ENCODE data around the gene KPNA1. TPM values are rescaled to one million over a fixed set of nuclear protein-coding genes. Genes with fewer than 3 reads are reported as not detected.
"Not testable (repeated sequence)": the region's sequence is repeated elsewhere in the genome, so short reads cannot be mapped to it uniquely, and the experiment has no call there.

The KPNA1 gene
- total RNA-seq, 1 experiment from 2014 or later: 47.1 TPM

DNA sequence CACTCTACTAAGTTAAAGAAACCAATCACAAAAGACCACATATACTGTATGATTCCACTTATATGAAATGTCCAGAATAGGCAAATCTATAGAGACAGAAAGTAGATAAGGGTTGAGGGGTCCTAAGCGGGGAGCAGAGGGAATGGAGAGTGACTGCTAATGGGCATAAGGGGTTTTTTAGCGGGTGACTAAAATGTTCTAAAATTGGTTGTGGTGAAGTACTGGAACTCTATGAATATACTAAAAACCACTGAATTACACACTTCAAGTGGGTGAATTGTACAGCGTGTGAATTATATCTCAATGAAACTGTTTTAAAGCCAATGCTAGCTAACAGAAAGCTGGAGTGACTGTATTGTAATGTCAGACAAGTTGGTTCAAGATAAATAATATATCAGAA is 33.3 kb downstream of the KPNA1 start:
- Histone ChIP-seq H3K27ac (no peak overlapping the region), H3K4me1 (replicated peaks) (peaks cover 36% of the 10 kb centered on the region), H3K27me3 (replicated peaks) (no peaks in the 10 kb centered on the region), H3K4me3 (no peak overlapping the region), H3K9me3 (replicated peaks) (no peaks in the 10 kb centered on the region), H3K36me3 (0 out of 2 replicates have a peak, but pooled peaks cover 3% of the 10 kb centered on the region)
- DNase-seq (ENCODE audit: low read depth in 1 of 2, low spot score in 2 of 2): no peak

DNA sequence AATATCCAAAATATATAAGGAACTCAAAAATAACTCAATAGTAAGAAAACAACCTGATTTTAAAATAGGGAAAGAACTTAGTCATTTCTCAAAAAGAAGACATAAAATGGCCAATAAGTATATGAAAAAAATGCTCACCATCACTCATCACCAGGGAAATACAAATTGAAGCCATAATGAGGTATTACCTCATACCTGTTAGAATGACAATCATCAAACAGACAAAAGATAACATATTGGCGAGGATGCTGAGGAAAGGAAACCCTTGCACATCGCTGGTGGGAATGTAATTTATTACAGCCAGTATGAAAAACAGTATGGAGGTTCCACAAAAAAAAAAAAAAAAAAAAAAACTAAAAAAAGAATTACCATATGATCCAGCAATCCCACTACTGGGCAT is 38.2 kb downstream of the KPNA1 start:
- no peaks in the 10 kb centered on the region for H3K27me3 ChIP-seq (replicated peaks)
- H3K27ac ChIP-seq: no peak overlapping the region
- H3K36me3 ChIP-seq: peaks cover 5% of the 10 kb centered on the region; the same call in 1 of the 2 replicates
- no peak for DNase-seq (ENCODE audit: low read depth in 1 of 2, low spot score in 2 of 2)
- H3K4me1 ChIP-seq (replicated peaks): 0 out of 2 replicates have a peak, but pooled peaks cover 1% of the 10 kb centered on the region
- H3K9me3 ChIP-seq (replicated peaks): no peaks in the 10 kb centered on the region
- H3K4me3 ChIP-seq: no peak overlapping the region

DNA sequence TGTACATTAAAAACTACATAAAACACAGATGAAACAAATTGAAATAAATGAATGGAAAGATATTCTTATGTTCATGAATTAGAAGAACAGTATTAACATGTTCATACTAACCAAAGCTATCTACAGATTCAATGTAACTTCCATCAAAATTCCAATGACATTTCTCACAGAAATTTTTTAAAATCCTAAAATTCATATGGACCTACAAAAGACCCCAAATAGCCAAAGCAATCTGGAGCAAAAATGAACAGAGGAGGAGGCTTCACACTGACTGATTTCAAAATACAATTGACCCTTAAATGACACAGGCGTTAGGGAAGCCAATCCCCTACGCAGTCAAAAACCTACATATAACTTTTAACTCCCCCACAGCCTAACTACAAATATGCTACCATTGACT is 39.4 kb downstream of the KPNA1 start:
- DNase-seq (ENCODE audit: low read depth in 1 of 2, low spot score in 2 of 2): no peak

GRCh38 chr3:122469659-122470058 is 45.1 kb downstream of the KPNA1 start:
- peaks cover 28% of the 10 kb centered on the region for H3K36me3 ChIP-seq
- DNase-seq (ENCODE audit: low read depth in 1 of 2, low spot score in 2 of 2): no peak
- no peaks in the 10 kb centered on the region for H3K27me3 ChIP-seq (replicated peaks)
- peaks cover 10% of the 10 kb centered on the region; the same call in 1 of the 2 replicates for H3K4me1 ChIP-seq (replicated peaks)
- no peak overlapping the region for H3K27ac ChIP-seq
- H3K4me3 ChIP-seq: no peak overlapping the region
- no peaks in the 10 kb centered on the region for H3K9me3 ChIP-seq (replicated peaks)

More for the DNA sequence above, 39.4 kb downstream of the KPNA1 start:
- Histone ChIP-seq H3K27ac (no peak overlapping the region), H3K4me1 (replicated peaks) (0 out of 2 replicates have a peak, but pooled peaks cover 4% of the 10 kb centered on the region), H3K9me3 (replicated peaks) (no peaks in the 10 kb centered on the region), H3K27me3 (replicated peaks) (no peaks in the 10 kb centered on the region), H3K36me3 (peaks cover 5% of the 10 kb centered on the region; the same call in 1 of the 2 replicates), H3K4me3 (no peak overlapping the region)

DNA sequence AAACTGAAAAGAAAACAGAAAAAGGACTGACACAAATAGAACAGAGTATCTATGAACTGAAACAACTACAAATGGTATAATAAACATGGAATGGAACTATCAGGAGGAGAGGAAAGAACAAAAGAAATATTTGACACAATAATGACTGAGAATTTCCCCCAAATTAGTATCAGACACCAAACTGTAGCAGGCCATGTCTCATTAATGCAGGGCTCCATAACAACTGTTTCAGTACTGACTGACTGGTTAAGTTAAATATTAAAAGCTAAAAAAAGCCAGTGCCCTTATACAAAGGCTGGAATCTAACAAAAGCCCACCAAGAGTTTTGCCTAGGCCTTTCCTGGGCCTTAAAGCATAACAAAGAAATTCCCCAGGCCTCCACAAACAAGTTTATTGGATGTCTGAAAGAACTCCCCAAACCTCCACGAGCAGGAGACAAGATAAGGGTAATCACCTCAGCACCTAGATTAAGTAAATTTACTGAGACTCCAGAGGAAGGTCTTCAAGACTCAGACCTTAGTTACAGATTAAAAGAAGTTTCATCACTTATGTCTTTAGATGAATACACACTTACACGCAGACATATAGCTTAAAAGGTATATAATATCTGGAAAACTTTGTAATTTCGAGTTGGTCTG is 45.7 kb downstream of the KPNA1 start:
- Histone ChIP-seq H3K27me3 (replicated peaks) (no peaks in the 10 kb centered on the region), H3K9me3 (replicated peaks) (no peaks in the 10 kb centered on the region), H3K36me3 (peaks cover 35% of the 10 kb centered on the region), H3K4me3 (no peak overlapping the region), H3K4me1 (replicated peaks) (peaks cover 10% of the 10 kb centered on the region; the same call in 1 of the 2 replicates), H3K27ac (no peak overlapping the region)
- DNase-seq (ENCODE audit: low read depth in 1 of 2, low spot score in 2 of 2): no peak

DNA sequence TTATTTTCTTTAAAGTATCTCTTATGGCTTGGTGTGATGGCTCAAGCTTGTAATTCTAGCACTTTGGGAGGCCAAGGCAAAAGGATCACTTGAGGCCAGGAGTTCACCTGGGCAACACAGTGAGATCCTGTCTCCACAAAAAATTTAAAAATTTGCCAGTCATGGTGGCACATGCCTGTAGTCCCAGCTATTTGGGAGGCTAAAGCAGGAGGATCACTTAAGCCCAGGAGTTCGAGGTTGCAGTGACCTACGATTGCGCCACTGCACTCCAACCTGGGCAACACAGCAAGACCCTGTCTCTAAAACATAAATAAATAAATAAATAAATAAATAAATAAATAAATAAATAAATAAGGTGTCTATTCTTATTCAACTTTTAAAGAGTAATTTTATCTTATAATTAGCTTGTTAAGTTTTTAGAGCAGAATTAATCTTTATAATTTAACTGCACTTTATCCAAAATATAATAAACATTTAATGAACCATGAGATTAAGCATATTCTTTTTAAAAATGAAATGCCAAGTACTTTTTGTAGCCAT is 48.0 kb downstream of the KPNA1 start:
- DNase-seq (ENCODE audit: low read depth in 1 of 2, low spot score in 2 of 2): no peak
- no peaks in the 10 kb centered on the region for H3K9me3 ChIP-seq (replicated peaks)
- H3K27ac ChIP-seq: no peak overlapping the region
- peaks cover 10% of the 10 kb centered on the region; the same call in 1 of the 2 replicates for H3K4me1 ChIP-seq (replicated peaks)
- peaks cover 48% of the 10 kb centered on the region for H3K36me3 ChIP-seq
- no peak overlapping the region for H3K4me3 ChIP-seq
- H3K27me3 ChIP-seq (replicated peaks): no peaks in the 10 kb centered on the region

- H3K4me3 ChIP-seq: no peak overlapping the region
- H3K36me3 ChIP-seq: peaks cover 62% of the 10 kb centered on the region
- H3K27ac ChIP-seq: no peak overlapping the region
- no peak for DNase-seq (ENCODE audit: low read depth in 1 of 2, low spot score in 2 of 2)
- H3K4me1 ChIP-seq (replicated peaks): peaks cover 6% of the 10 kb centered on the region; the same call in 1 of the 2 replicates
- no peaks in the 10 kb centered on the region for H3K27me3 ChIP-seq (replicated peaks)
- no peaks in the 10 kb centered on the region for H3K9me3 ChIP-seq (replicated peaks)
Observed at GRCh38 chr3:122464659-122465058, 50.1 kb downstream of the KPNA1 start.

DNA sequence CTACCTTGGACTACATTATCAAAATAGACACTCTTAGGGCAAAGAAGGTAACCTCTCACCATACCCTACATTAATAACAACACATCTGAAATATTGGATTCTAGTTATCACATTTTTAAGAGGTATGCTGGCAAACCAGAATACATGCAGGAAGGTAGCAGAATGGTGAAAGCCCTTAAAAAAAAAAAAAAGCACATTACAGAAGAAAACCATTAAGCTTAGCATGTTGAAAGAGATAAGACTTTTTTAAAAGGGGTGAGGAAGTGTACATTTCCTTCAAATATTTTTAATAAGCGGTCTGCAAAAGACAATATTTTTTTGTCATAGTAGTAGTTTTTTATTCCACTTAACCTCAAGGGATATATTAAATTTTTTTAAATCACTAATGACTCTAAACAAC is 52.3 kb downstream of the KPNA1 start:
- no peaks in the 10 kb centered on the region for H3K27me3 ChIP-seq (replicated peaks)
- peaks cover 74% of the 10 kb centered on the region for H3K36me3 ChIP-seq
- no peaks in the 10 kb centered on the region for H3K4me1 ChIP-seq (replicated peaks)
- H3K4me3 ChIP-seq: no peak overlapping the region
- no peak overlapping the region for H3K27ac ChIP-seq
- DNase-seq (ENCODE audit: low read depth in 1 of 2, low spot score in 2 of 2): no peak
- no peaks in the 10 kb centered on the region for H3K9me3 ChIP-seq (replicated peaks)

DNA sequence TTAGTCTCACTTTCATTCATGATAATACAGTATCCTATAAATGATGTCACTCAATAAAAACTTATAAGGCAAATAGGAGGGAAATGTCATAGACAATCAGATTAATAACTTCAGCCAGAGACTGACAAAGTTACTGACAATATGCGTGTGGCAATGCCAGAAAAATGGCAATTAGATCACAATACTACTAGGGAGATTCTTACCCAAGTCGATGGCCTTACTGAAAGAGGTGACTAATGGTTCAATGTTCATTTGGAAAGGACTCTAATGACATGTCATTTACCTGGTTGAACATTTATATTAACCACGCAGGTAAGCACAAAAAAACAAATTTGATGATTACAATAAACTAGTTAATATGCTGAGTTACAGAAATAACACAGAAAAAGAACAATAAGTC is 52.9 kb downstream of the KPNA1 start:
- Histone ChIP-seq H3K9me3 (replicated peaks) (no peaks in the 10 kb centered on the region), H3K4me1 (replicated peaks) (no peaks in the 10 kb centered on the region), H3K27ac (no peak overlapping the region), H3K4me3 (no peak overlapping the region), H3K36me3 (peaks cover 76% of the 10 kb centered on the region), H3K27me3 (replicated peaks) (no peaks in the 10 kb centered on the region)
- no peak for DNase-seq (ENCODE audit: low read depth in 1 of 2, low spot score in 2 of 2)

DNA sequence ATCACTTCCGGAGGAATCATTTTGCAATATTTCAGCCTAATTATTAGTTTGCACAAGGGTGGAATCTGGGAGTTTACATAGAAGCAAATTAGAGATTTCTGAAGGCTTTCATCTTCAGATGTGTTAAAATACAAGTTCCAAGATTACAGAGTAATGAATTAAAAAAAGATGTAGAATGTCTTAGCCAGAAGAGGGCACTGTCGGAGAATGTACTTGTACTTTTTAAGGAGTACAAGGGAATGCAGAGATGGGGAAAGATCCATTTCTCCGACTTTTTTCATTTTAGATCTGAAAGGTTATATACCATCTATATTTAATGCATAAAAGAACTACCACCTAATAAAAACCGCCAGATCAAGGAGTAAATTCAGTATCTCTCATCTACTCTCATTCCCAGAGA is 55.7 kb downstream of the KPNA1 start:
- no peaks in the 10 kb centered on the region for H3K27me3 ChIP-seq (replicated peaks)
- no peaks in the 10 kb centered on the region for H3K4me1 ChIP-seq (replicated peaks)
- H3K36me3 ChIP-seq: peaks cover 65% of the 10 kb centered on the region
- no peak overlapping the region for H3K27ac ChIP-seq
- no peak overlapping the region for H3K4me3 ChIP-seq
- peak in 1 of 2 experiments; percentile 43 for DNase-seq (ENCODE audit: low read depth in 1 of 2, low spot score in 2 of 2)
- no peaks in the 10 kb centered on the region for H3K9me3 ChIP-seq (replicated peaks)

DNA sequence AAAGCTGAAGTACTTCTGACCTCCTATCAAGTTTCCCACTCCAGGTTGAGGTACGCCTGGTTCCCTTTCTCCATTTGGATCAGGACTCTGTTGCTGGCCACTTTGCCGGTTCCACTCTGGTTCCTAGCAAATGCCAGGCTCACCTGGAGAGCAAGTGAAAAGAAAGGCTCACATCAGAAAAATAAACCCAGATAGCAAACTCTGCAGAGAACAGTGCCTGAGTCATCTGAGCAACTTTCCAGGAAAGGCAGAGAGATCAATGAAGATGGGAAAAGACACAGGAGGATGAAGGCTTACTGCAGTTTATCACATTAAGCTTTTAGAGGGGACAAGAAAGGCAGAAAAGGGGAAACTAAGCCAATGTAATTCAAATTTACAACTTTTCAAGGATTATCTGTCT is 57.0 kb downstream of the KPNA1 start:
- Histone ChIP-seq H3K27ac (no peak overlapping the region), H3K27me3 (replicated peaks) (no peaks in the 10 kb centered on the region), H3K4me3 (no peak overlapping the region), H3K4me1 (replicated peaks) (no peaks in the 10 kb centered on the region), H3K36me3 (peaks cover 69% of the 10 kb centered on the region), H3K9me3 (replicated peaks) (no peaks in the 10 kb centered on the region)
- no peak for DNase-seq (ENCODE audit: low read depth in 1 of 2, low spot score in 2 of 2)

DNA sequence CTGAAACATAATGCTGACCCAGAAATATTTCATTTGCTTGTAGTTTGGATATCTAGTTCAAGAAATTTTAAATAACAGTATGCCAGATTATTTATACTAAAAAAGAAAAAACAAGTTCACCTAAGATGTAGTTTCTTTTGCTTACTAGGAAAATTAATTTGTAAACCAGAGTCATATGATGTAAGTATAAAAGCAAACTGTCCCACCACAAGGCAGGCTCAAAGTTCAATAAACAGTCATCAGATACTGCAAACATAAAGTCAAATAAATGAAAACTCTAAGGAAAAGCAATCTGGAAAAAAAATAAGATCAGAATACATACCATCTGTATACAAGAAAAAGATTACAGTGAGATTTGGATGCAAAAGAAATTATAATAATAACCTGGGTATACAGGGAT is 58.7 kb downstream of the KPNA1 start:
- H3K4me3 ChIP-seq: no peak overlapping the region
- no peak for DNase-seq (ENCODE audit: low read depth in 1 of 2, low spot score in 2 of 2)
- H3K36me3 ChIP-seq: peaks cover 68% of the 10 kb centered on the region
- H3K4me1 ChIP-seq (replicated peaks): no peaks in the 10 kb centered on the region
- no peaks in the 10 kb centered on the region for H3K9me3 ChIP-seq (replicated peaks)
- H3K27me3 ChIP-seq (replicated peaks): no peaks in the 10 kb centered on the region
- H3K27ac ChIP-seq: no peak overlapping the region

DNA sequence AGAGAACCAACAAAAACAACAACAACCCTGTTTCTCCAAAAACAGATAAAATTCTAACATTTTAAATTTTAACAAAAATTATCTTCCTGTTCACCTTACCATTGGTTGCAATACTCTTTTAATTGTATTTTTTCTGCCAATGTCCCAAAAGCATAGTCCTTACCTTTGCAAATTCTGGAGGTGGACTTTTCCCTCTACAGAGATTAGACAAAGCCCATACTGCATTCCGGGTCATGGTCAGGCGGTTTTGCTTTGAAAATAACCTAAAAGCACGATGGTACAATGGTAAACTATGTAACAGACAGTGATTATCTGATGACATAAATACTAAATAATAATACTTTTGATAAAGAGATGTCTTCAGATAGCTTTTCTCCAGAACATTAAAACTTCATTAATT is 63.4 kb downstream of the KPNA1 start:
- Histone ChIP-seq H3K27ac (no peak overlapping the region), H3K4me3 (no peak overlapping the region), H3K36me3 (peaks cover 65% of the 10 kb centered on the region), H3K4me1 (replicated peaks) (no peaks in the 10 kb centered on the region), H3K27me3 (replicated peaks) (no peaks in the 10 kb centered on the region), H3K9me3 (replicated peaks) (no peaks in the 10 kb centered on the region)
- no peak for DNase-seq (ENCODE audit: low read depth in 1 of 2, low spot score in 2 of 2)

DNA sequence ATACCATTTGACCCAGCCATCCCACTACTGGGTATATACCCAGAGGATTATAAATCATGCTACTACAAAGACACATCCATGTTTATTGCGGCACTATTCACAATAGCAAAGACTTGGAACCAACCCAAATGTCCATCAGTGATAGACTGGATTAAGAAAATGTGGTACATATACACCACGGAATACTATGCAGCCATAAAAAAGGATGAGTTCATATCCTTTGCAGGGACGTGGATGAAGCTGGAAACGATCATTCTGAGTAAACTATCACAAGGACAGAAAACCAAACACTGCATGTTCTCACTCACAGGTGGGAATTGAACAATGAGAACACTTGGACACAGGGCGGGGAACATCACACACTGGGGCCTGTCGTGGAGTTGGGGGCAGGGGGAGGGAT is 66.5 kb downstream of the KPNA1 start:
- not testable (repeated sequence) for H3K4me3 ChIP-seq; H3K9me3 ChIP-seq (replicated peaks); H3K27me3 ChIP-seq (replicated peaks); DNase-seq (ENCODE audit: low read depth in 1 of 2, low spot score in 2 of 2); H3K27ac ChIP-seq; H3K4me1 ChIP-seq (replicated peaks)
- peaks cover 78% of the 10 kb centered on the region for H3K36me3 ChIP-seq
